DMS79 treated with DMSO at 0.1 percent for 48 hours (cell line): ENCODE results near the gene RABGGTA.

Experiments
- DNase-seq: peaks from one replicate; lab custom pipeline; 2025; lab: John Stamatoyannopoulos, UW

RABGGTA gene

GRCh38 chr14:24300326-24300980, 29.1 kb upstream of the RABGGTA start:
- DNase-seq: no peak

DNA sequence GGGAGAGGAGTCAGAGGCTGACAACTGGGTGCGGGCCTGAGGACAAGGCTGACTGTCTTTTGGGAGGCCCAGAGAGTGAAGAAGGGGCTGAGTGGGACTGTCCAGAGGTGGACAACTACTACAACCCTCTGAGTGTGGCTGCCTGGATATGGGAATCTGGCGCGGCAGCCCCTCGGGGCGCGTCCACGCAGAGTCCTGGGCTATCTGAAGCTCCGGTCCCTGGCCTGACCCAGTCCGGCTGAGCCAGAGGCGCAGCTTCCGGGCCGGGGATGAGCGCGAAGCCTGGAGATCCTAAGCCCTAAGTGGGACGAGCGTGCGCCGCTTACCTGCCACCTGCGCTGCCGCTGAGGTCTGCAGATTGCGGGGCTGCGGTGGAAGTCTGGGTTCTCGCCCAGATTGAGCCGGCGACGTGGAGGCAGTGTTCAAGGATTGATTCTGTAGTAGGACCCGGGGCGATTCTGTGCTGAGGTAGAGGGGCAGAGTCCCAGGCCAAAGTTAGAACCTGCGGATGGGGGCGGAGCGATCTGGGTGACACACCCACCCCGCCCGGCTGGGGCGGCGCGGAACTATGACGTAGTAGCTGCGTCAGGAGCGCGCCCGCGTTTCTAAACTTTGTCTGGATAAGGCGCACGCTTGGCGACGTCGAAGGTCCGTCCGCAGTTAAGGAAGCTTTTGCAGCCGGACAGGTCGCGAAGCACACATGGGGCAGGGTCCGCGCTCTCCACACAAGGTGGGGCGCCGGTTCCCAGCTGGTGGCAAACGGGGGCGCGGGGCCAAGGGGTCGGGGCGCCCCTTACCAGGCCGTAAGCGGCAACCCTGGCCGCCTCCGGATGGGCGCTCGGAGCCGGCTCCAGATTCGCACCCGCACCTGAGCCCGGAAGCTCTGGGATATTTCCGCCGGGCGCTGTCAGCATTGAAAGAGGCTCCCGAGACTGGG, 28.1 kb upstream of the RABGGTA start, which contains the start of the genes DHRS1 and NOP9:
Gene DHRS1 (minus strand): TSS at position 526 of the 937 bp plus-strand sequence. CDS start 674 bp downstream, outside the sequence.
Gene NOP9 (plus strand): TSS at position 596 of the 937 bp plus-strand sequence. CDS start 105 bp downstream, at position 701.
- DNase-seq: peak; percentile 93

DNA sequence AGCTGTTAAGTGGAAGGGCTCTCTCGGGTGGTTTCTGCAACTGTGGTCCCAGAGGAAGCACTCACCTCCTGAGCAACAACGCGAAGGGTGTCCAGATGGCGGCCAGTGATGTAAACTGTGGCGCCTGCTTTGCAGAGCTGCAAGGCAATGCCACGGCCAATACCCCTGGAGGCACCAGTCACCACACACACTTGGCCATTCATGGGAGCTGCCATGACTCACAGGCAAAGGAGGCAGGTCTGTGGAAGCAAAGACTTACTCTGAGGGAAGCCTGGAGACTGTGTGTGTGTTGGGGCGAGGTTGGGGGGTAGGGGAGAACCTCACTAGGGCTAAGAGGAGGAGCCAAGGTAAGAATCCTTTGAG, 27.5 kb upstream of the RABGGTA start:
- no peak for DNase-seq

DNA sequence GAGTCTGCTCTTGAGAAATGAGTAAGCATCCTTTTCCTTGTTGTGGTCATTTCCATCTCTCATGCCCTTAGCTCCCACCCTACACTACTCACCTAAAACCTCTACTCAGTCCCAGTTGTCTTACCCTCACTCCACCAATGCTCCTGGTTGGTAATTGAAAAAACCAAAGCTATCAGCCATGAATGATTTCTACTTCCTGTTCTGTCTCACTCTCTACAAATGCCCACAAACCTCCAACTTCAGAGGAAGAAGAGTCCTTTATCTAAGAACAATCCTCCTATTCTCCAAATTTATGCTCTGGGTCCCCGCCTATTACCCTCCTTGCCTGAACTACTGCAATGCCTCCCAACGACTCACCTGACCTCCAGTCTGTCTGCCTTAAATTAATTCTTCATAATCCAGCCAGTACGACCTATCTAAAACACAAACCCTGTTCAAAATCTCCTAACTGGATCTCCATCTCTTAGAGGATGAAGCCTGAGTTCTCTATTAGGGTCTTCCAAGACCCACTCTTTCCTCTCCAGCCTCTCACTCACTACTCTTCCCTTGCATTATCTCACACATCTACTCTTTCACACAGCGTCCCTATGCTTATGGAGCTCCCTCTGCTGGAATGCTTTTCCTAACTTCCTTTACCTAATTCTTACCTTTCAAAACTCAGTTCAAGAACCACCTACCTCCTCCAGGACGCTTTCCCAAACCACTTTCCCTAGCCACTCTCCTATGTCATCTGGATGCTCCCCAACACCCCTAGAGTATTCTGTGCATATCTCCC, 26.0 kb upstream of the RABGGTA start:
- peak; percentile 26 for DNase-seq

DNA sequence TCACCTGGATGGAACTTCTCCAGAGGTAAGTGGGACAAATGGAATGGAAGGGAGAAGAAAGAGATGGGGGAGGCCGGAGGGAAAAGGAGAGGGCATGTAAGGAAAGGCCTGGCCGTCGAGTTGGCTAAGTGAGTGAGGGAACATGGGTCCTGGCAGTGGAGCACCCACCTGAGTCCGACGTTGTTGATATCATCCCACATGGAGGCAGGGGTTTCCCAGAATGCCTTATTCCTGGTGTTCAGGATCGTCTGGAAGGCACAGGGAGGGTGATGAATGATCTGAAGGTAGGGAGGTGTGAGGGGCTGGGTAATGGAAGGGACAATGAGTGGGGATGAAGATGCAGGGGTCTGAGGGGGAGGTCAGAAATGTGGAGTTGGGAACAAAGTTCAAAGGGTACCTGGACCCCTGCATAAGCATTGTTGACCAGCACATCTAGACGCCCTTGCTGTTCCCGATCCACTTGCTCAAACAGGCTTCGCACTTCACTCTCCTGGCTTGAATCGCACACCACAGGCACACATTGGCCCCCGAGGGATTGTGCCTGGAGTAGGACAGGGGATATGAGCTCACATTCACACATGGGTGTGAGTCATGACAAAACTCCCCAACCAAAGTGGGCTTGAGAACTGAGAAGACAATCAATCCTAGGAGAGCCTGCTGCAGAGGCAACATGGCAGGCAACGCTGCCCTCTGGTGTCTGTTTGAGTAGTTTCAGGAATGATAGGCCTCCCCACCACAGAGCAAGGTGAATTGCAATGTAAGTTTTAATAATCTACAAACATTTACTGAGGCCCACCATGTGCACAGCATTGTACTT, 25.2 kb upstream of the RABGGTA start:
- DNase-seq: peak; percentile 76

GRCh38 chr14:24293525-24293924, 22.1 kb upstream of the RABGGTA start:
- no peak for DNase-seq

- DNase-seq: no peak
These were observed 20.9 kb upstream of the RABGGTA start for GRCh38 chr14:24292118-24292807.

- no peak for DNase-seq
These were observed 20.2 kb upstream of the RABGGTA start for GRCh38 chr14:24291446-24292117.

GRCh38 chr14:24290746-24291145, 19.3 kb upstream of the RABGGTA start:
- no peak for DNase-seq

- DNase-seq: no peak
These were observed 18.4 kb upstream of the RABGGTA start for GRCh38 chr14:24289649-24290280.

DNA sequence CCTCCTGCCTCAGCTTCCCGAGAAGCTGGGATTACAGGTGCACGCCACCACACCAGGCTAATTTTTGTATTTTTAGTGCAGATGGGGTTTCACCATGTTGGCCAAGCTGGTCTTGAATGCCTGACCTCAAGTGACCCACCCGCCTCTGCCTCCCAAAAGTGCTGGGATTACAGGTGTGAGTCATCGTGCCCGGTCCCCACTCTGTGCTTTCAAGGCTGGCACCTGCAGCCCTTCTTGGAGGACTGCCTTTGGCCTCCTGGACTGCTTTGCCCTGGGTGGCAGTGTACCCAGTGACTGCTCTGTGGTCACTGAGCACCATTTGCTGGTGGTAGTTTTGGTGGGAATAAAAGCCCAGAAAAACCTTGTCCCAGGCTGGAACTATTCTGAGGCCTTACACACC, 15.6 kb upstream of the RABGGTA start:
- no peak for DNase-seq

GRCh38 chr14:24285351-24285750, 14.0 kb upstream of the RABGGTA start:
- DNase-seq: no peak

DNA sequence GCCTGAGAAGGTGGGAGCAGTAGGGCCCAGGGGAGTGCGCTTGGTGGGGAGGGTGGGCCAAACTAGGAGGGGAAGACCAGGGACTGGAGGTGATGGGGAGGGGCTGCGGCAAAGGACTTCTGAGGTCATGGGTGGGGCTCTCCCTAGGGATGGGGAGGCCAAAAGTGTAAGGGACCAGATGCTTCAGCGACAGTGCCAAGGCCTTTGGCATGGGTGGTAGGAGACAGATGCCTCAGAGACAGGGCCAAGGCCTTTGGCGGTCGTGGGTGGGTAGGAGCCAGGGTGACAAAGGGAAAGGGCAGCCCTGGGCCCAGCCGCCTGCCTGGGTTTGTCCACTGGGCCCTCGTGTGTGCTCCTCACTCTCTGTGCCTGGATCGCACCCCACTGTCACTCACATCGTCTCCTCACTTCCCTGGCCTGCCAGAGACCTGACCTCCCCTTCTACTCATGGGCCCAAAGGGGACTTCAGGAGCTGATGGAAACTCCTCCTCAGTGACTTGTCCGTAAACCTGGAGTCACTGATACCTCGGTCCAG, 13.2 kb upstream of the RABGGTA start:
- DNase-seq: no peak

GRCh38 chr14:24283796-24284460, 12.5 kb upstream of the RABGGTA start:
- no peak for DNase-seq

GRCh38 chr14:24282736-24283135, 11.3 kb upstream of the RABGGTA start:
- no peak for DNase-seq

GRCh38 chr14:24281636-24282035, 10.2 kb upstream of the RABGGTA start:
- DNase-seq: no peak

DNA sequence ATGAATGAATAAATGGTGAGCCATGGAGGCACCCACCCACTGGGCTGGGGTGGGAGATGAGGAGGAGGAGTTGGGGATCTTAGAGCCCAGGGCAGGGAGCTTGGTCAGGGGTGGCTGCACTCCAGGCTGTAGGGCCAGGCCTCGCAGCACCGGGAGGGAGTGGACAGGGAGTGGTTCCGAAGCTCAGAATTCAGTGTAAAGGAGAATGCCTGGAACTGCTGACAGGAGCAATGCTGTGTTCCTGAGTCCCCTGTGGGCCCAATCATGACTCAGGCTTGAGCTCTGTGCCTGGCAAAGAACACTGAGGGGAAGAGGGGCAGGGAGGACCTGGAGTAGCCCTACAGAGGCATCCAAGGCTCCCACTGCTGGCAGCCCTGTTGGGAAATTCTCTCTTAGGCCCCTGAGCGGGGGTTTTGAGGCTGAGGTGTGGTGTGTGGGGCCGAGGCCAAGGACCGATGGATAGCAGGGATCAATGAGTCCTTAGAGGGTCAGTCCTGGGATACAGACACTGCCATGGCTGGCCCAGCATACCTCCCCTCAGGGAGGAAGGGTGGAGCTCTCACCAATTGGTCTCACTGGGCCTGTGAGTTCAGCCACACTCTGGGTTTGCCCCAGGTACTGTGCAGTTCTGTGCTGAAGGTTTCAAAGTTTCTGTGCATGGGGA, 9.5 kb upstream of the RABGGTA start:
- DNase-seq: no peak
